SH-SY5Y (cell line): ENCODE measurements around the gene ATP8A1.

Experiments used
- GATA2 ChIP-seq: IDR thresholded peaks from 2 replicates; pipeline ENCODE4 v1.6.1; 2011; ENCODE audit warnings: mild to moderate bottlenecking, low read depth, low read length
- GATA3 ChIP-seq: IDR thresholded peaks from 2 replicates; pipeline ENCODE4 v1.6.1; 2011; ENCODE audit warnings: low read depth, mild to moderate bottlenecking, low read length, moderate library complexity

GRCh38 chr4:42579903-42580302, 77.0 kb downstream of the ATP8A1 start:
- TF ChIP-seq GATA3 (no peak), GATA2 (no peak)
